Esophagus squamous epithelium (tissue), 4 donors: ENCODE measurements around the gene HDAC1.

Experiments used
- CTCF ChIP-seq, 6 experiments: fragments of 450-650 bp in 4 of 6; fragments of 200-600 bp in 2 of 6; sonication (generic) in 2 of 6; IDR thresholded peaks; one replicate each; pipeline ENCODE4 v1.5.1; 2016 to 2019; ENCODE audit warnings: antibody characterized with exemption in 6 of 6, mild to moderate bottlenecking in 4 of 6, moderate library complexity in 4 of 6
- POLR2A ChIP-seq, 4 donors: fragments of 450-650 bp; IDR thresholded peaks; one replicate each; pipeline ENCODE4 v1.6.1; 2017; ENCODE audit warnings: antibody characterized with exemption in 4 of 4, mild to moderate bottlenecking in 4 of 4, moderate library complexity in 3 of 4

- TF ChIP-seq CTCF (IDR thresholded peaks at IDR 0.05) (no peak), POLR2A (IDR thresholded peaks at IDR 0.05) (no peak)
Observed at GRCh38 chr1:32364836-32365235, 73.0 kb downstream of the HDAC1 start.
